ENCODE data around the gene EMILIN2.
A peak's percentile ranks its signal among the peaks of the same experiment; 100 is the strongest.

DNA sequence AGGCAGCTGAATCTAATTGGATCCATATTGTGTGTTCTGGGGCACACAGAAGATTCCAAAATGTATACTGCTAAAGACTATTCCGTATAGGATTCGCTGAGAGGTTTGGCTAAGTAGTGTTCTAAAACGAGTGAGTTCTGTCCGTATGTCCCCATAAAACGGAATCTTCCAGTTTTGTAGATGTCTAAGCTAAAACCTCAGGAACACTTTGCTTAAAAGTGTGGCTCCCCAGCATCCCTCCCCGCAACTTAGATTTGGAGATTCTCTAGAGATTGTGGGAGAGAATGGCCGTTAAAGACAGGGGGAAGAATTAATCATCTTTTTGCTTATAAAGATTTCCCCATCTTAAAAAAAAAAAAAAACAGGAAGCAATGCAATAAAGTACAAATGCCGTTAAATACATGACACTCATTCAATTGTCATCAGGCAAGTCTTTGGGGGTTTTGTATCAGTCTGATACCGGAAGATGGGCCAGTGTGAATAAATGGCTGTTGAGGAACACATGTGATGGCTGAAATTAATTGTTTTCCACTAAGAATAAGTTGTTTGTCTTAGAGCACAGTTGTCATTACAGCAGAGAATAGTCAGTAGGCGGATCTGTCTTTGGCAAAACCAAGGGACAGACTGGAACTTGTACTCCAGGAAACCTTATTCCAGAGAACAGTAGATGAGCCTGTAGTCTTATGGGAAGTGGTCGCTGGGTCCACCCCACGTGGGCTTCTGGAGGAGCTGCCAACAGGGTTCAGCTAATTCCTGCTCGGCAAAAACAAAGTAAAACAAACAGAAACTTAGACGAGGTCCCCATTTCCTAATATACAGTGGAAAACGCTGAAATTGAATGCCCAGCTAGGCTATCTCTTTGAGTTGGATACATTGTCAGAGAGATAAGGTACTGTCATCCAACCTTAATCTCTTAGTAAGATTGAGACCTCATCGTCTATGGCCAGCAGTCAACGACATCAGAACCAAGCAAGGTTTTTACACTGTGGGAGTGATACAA, 1.7 kb downstream of the EMILIN2 start:
- no peak for TF ChIP-seq CTCF (CRISPR knock-in tag; IDR thresholded peaks at IDR 0.05)
- TF ChIP-seq EZH2 (conservative IDR thresholded peaks at IDR 0.05; ENCODE audit: low read depth, low read length) = peak; percentile 98
- TF ChIP-seq ZSCAN9 (CRISPR knock-in tag; IDR thresholded peaks at IDR 0.05; ENCODE audit: borderline replicate concordance) = no peak
- no peak for TF ChIP-seq PHF8 (CRISPR knock-in tag; IDR thresholded peaks at IDR 0.05)

Data from HepG2 (cell line).